DMS79 (cell line): ENCODE measurements around the gene VTI1A.

ENCODE experiments used
- DNase-seq: peaks from one replicate; lab custom pipeline; 2025; lab: John Stamatoyannopoulos, UW

Gene VTI1A

GRCh38 chr10:112758961-112759360 lies 311.9 kb downstream of the VTI1A start:
- no peak for DNase-seq

GRCh38 chr10:112759496-112759895 lies 312.5 kb downstream of the VTI1A start:
- DNase-seq = no peak

GRCh38 chr10:112761256-112761655 lies 314.2 kb downstream of the VTI1A start:
- no peak for DNase-seq

GRCh38 chr10:112763916-112764520 lies 317.0 kb downstream of the VTI1A start:
- DNase-seq = no peak

- no peak for DNase-seq
Measured at GRCh38 chr10:112765717-112766235, 318.8 kb downstream of the VTI1A start.

GRCh38 chr10:112766636-112767035 lies 319.6 kb downstream of the VTI1A start:
- DNase-seq = no peak

- no peak for DNase-seq
Measured at GRCh38 chr10:112767156-112767555, 320.1 kb downstream of the VTI1A start.

GRCh38 chr10:112768121-112768520 lies 321.1 kb downstream of the VTI1A start:
- no peak for DNase-seq

GRCh38 chr10:112769081-112769480 lies 322.1 kb downstream of the VTI1A start:
- DNase-seq = no peak

- DNase-seq = no peak
Measured at GRCh38 chr10:112769611-112770370, 322.8 kb downstream of the VTI1A start.

GRCh38 chr10:112771733-112772132 lies 324.7 kb downstream of the VTI1A start:
- DNase-seq = no peak

- DNase-seq = no peak
Measured at GRCh38 chr10:112773783-112774182, 326.8 kb downstream of the VTI1A start.

- DNase-seq = no peak
Measured at GRCh38 chr10:112774210-112774609, 327.2 kb downstream of the VTI1A start.

GRCh38 chr10:112774798-112775197 lies 327.8 kb downstream of the VTI1A start:
- no peak for DNase-seq

GRCh38 chr10:112775381-112775780 lies 328.4 kb downstream of the VTI1A start:
- DNase-seq = no peak

GRCh38 chr10:112775892-112776674 lies 329.1 kb downstream of the VTI1A start:
- DNase-seq = no peak

- no peak for DNase-seq
Measured at GRCh38 chr10:112778579-112778978, 331.6 kb downstream of the VTI1A start.

GRCh38 chr10:112779025-112779770 lies 332.2 kb downstream of the VTI1A start:
- no peak for DNase-seq

- DNase-seq = no peak
Measured at GRCh38 chr10:112782200-112782907, 335.3 kb downstream of the VTI1A start.

GRCh38 chr10:112783351-112784021 lies 336.5 kb downstream of the VTI1A start:
- DNase-seq = no peak

- DNase-seq = no peak
Measured at GRCh38 chr10:112784022-112784461, 337.0 kb downstream of the VTI1A start.
